H1 (cell line): ENCODE measurements around the gene UBE2E1.

Experiments
- EZH2 ChIP-seq: fragments of 200-600 bp; sonication (generic); IDR thresholded peaks from 2 replicates; pipeline ENCODE4 v1.7.1; 2012; ENCODE audit warnings: low read depth, mild to moderate bottlenecking, moderate library complexity, low read length, inconsistent platforms; ENCODE audit not compliant: severe bottlenecking
- NANOG ChIP-seq: IDR thresholded peaks from 2 replicates; pipeline ENCODE4 v1.6.1; 2011; ENCODE audit warnings: low read length, low read depth, mild to moderate bottlenecking, inconsistent platforms; ENCODE audit not compliant: insufficient read depth, poor library complexity, severe bottlenecking
- POLR2A ChIP-seq, 2 experiments: IDR thresholded peaks; 1 replicate in 1 of 2; 2 replicates in 1 of 2; pipeline ENCODE4 v1.6.1; 2011; ENCODE audit warnings: low read depth in 2 of 2, low read length in 2 of 2, mild to moderate bottlenecking in 2 of 2; ENCODE audit errors: control extremely low read depth in 1 of 2
- POLR2AphosphoS5 ChIP-seq: IDR thresholded peaks from 2 replicates; pipeline ENCODE4 v1.6.1; 2011; ENCODE audit warnings: low read depth, low read length
- TAF1 ChIP-seq: IDR thresholded peaks from 2 replicates; pipeline ENCODE4 v1.6.1; 2011; ENCODE audit warnings: mild to moderate bottlenecking, low read depth, low read length
- ZNF274 ChIP-seq: IDR thresholded peaks from 2 replicates; pipeline ENCODE4 v1.7.0; 2012; ENCODE audit warnings: low read length, borderline replicate concordance; ENCODE audit errors: extremely low read depth
- TF ChIP-seq, protein P1 (sequence below), 3 experiments: IDR thresholded peaks; 1 replicate in 2 of 3; 2 replicates in 1 of 3; pipeline versions ENCODE4 v1.5.1 to v1.6.1; 2011; ENCODE audit warnings: low read length in 3 of 3, mild to moderate bottlenecking in 3 of 3, inconsistent platforms in 2 of 3, low read depth in 1 of 3, moderate library complexity in 1 of 3; ENCODE audit not compliant: insufficient read depth in 1 of 3; ENCODE audit errors: control extremely low read depth in 1 of 3

DNA sequence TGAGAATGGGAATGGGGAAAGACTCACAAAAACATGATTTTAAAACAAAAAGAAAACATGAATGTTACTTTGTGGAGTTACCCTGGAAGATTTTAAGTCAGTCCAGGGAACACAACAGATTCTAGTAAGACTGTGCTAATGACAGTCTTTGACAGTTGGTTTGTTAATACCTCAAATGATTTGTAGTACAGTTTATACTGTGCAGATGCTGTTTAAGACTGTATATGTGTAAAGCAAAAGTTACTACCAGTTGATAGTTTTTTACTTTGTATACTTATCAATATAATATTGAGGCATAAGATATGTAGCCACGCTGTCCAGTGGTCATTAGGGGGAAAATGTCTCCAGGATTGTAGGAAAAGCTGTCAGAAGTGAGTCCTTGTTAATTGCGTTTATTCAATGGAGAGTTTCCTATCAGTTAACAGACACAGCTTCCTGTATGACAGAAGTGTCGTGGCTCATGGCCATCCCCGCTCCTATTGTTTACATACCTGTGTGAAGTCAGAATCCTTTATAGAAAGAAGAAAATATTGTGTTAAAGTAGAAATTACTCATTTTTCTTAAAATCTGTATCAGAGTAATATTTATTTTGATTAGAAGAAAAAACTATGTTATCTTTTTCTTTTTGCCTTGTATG lies 75.1 kb downstream of the UBE2E1 start:
- TF ChIP-seq POLR2A (IDR thresholded peaks at IDR 0.05; ENCODE audit: control extremely low read depth in 1 of 2, low read depth in 2 of 2, low read length in 2 of 2) (no peak), TAF1 (no peak), NANOG (no peak), POLR2AphosphoS5 (no peak), EZH2 (no peak), ZNF274 (no peak)
- TF ChIP-seq, protein P1, sequence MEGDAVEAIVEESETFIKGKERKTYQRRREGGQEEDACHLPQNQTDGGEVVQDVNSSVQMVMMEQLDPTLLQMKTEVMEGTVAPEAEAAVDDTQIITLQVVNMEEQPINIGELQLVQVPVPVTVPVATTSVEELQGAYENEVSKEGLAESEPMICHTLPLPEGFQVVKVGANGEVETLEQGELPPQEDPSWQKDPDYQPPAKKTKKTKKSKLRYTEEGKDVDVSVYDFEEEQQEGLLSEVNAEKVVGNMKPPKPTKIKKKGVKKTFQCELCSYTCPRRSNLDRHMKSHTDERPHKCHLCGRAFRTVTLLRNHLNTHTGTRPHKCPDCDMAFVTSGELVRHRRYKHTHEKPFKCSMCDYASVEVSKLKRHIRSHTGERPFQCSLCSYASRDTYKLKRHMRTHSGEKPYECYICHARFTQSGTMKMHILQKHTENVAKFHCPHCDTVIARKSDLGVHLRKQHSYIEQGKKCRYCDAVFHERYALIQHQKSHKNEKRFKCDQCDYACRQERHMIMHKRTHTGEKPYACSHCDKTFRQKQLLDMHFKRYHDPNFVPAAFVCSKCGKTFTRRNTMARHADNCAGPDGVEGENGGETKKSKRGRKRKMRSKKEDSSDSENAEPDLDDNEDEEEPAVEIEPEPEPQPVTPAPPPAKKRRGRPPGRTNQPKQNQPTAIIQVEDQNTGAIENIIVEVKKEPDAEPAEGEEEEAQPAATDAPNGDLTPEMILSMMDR (IDR thresholded peaks at IDR 0.05; ENCODE audit: control extremely low read depth in 1 of 3, insufficient read depth in 1 of 3, low read depth in 1 of 3, low read length in 3 of 3), result no peak
